Adrenal gland (tissue), 5 donors: ENCODE data around the gene TPRG1.

Source experiments
- CTCF ChIP-seq, 6 experiments: fragments of 450-650 bp in 4 of 6; fragments of 200-600 bp in 2 of 6; sonication (generic) in 1 of 6; IDR thresholded peaks; 1 replicate in 5 of 6; 2 replicates in 1 of 6; pipeline versions ENCODE4 v1.5.1 to v1.8.0; 2016 to 2021; ENCODE audit warnings: antibody characterized with exemption in 6 of 6, mild to moderate bottlenecking in 2 of 6, moderate library complexity in 1 of 6
- POLR2A ChIP-seq, 2 donors: fragments of 450-650 bp; IDR thresholded peaks; one replicate each; pipeline ENCODE4 v1.6.1; 2017; ENCODE audit warnings: antibody characterized with exemption in 2 of 2, mild to moderate bottlenecking in 2 of 2, moderate library complexity in 1 of 2
- donor health status: DM: no; HTN: no; CAD: no.

DNA sequence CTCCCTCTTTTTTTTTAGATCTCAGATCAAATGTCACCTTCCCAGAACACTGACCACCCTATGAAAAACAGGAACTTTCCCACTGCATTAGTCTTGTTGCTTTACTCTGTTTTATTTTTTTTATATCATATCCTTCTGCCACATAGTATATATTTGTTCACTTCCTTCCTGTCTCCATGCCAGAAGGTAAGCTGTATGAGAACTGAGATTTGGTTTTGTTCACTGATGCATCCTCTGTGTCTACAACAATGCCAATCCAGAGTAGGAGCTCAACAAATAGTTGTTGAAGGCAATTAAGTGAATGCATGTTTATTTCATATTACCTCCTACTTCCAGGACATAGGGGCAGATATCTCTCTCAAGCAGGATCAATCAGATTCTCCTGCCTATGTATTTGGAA is 114.4 kb downstream of the TPRG1 start:
- TF ChIP-seq POLR2A (IDR thresholded peaks at IDR 0.05) (no peak), CTCF (IDR thresholded peaks at IDR 0.05) (no peak)
